ENCODE data around the gene NXPH1.

The NXPH1 gene

GRCh38 chr7:8531991-8532515, 98.6 kb downstream of the NXPH1 start:
- DNase-seq (ENCODE audit: low spot score) = no peak
- TF ChIP-seq, protein P1, sequence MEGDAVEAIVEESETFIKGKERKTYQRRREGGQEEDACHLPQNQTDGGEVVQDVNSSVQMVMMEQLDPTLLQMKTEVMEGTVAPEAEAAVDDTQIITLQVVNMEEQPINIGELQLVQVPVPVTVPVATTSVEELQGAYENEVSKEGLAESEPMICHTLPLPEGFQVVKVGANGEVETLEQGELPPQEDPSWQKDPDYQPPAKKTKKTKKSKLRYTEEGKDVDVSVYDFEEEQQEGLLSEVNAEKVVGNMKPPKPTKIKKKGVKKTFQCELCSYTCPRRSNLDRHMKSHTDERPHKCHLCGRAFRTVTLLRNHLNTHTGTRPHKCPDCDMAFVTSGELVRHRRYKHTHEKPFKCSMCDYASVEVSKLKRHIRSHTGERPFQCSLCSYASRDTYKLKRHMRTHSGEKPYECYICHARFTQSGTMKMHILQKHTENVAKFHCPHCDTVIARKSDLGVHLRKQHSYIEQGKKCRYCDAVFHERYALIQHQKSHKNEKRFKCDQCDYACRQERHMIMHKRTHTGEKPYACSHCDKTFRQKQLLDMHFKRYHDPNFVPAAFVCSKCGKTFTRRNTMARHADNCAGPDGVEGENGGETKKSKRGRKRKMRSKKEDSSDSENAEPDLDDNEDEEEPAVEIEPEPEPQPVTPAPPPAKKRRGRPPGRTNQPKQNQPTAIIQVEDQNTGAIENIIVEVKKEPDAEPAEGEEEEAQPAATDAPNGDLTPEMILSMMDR (IDR thresholded peaks at IDR 0.05; ENCODE audit: extremely low read depth, missing control alignments) = no peak

DNA sequence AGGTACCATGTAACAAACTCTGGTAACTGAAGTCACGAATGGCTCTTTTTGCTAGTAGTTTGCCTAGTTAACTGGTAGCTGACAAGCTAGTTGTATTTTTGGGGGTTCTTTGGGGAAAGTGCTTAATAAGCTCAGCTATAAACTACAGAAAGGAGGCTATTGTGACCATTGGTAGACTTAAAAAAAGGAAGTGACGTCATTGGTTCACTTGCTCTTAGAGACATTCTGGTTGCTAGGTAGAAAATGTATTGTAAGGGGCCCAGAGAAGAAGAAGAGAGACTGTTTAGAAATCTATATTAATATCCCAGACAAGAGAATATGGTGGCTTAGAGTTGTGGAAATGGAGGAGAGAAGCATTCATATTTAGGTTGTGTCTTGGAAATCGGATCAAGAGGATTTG, 103.0 kb downstream of the NXPH1 start:
- TF ChIP-seq, protein P1 (IDR thresholded peaks at IDR 0.05; ENCODE audit: extremely low read depth, missing control alignments) = no peak
- DNase-seq (ENCODE audit: low spot score) = no peak

- DNase-seq (ENCODE audit: low spot score) = no peak
- TF ChIP-seq, protein P1 (IDR thresholded peaks at IDR 0.05; ENCODE audit: extremely low read depth, missing control alignments) = no peak
Measured at GRCh38 chr7:8549046-8549445, 115.6 kb downstream of the NXPH1 start.

- no peak for DNase-seq (ENCODE audit: low spot score)
Measured at GRCh38 chr7:8560501-8560900, 127.1 kb downstream of the NXPH1 start.

DNA sequence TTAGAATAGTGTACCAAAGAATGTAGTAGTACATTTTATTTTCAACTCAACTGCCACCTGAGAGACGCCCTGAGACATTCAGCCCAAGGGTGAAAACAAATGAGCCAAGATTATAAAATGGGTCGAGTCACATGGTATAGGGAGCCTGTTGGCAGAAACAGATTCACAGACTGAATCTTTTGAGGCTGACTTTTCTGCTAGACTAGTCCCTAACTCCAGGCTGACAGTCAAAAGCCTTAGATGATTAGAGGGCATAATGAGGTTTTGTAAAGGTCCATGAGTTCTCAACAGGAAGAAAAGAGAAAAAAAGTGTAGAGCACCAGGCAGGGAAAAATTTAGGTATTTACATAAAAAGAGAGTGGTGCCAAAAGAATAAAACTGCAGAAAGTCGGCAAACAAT, 128.0 kb downstream of the NXPH1 start:
- TF ChIP-seq, protein P1 (IDR thresholded peaks at IDR 0.05; ENCODE audit: extremely low read depth, missing control alignments) = no peak
- no peak for DNase-seq (ENCODE audit: low spot score)

More at GRCh38 chr7:8560501-8560900, 127.1 kb downstream of the NXPH1 start:
- TF ChIP-seq, protein P1 (IDR thresholded peaks at IDR 0.05; ENCODE audit: extremely low read depth, missing control alignments) = no peak

- DNase-seq (ENCODE audit: low spot score) = no peak
- TF ChIP-seq, protein P1 (IDR thresholded peaks at IDR 0.05; ENCODE audit: extremely low read depth, missing control alignments) = no peak
Measured at GRCh38 chr7:8564281-8564680, 130.9 kb downstream of the NXPH1 start.

GRCh38 chr7:8566016-8566415, 132.6 kb downstream of the NXPH1 start:
- no peak for DNase-seq (ENCODE audit: low spot score)
- TF ChIP-seq, protein P1 (IDR thresholded peaks at IDR 0.05; ENCODE audit: extremely low read depth, missing control alignments) = no peak
